Glutamatergic neuron (in vitro differentiated cells): ENCODE results near the gene PPP1R27. TPM values are rescaled to one million over a fixed set of nuclear protein-coding genes. Genes with fewer than 3 reads are reported as not detected.
A peak's percentile ranks its signal among the peaks of the same experiment; 100 is the strongest.

ENCODE experiments used
- DNase-seq: peaks from one replicate; pipeline ENCODE4 v3.0.0; 2022
- H3K27ac Mint-ChIP-seq: one replicate; pipeline ENCODE4 v1.8.0; 2020; ENCODE audit warnings: mild to moderate bottlenecking, mixed read lengths, inconsistent platforms; ENCODE audit not compliant: unreplicated experiment
- H3K27me3 Mint-ChIP-seq: one replicate; pipeline ENCODE4 v1.8.0; 2020; ENCODE audit warnings: mild to moderate bottlenecking, moderate library complexity, mixed read lengths, inconsistent platforms; ENCODE audit not compliant: unreplicated experiment
- H3K36me3 Mint-ChIP-seq: one replicate; pipeline ENCODE4 v1.8.0; 2020; ENCODE audit warnings: mild to moderate bottlenecking, mixed read lengths, inconsistent platforms; ENCODE audit not compliant: unreplicated experiment
- H3K4me1 Mint-ChIP-seq: one replicate; pipeline ENCODE4 v1.8.0; 2020; ENCODE audit warnings: mild to moderate bottlenecking, low read depth, mixed read lengths, inconsistent platforms; ENCODE audit not compliant: unreplicated experiment
- H3K4me3 Mint-ChIP-seq: one replicate; pipeline ENCODE4 v1.8.0; 2020; ENCODE audit warnings: mild to moderate bottlenecking, mixed read lengths, inconsistent platforms; ENCODE audit not compliant: unreplicated experiment
- H3K9me3 Mint-ChIP-seq: one replicate; pipeline ENCODE4 v1.8.0; 2020; ENCODE audit warnings: mild to moderate bottlenecking, moderate library complexity, mixed read lengths, inconsistent platforms; ENCODE audit not compliant: unreplicated experiment
- total RNA-seq: library from RNA; stranded (reverse); fragmentation: NEBNext Ultra II Directional; extraction: Animal tissue kit (Norgen Biotek cat#: 25700); gene quantifications from one replicate; pipeline ENCODE4 v1.2.1, GENCODE V29; 2021; ENCODE audit not compliant: unreplicated experiment
- TF ChIP-seq, protein P1 (sequence below): fragments of 200-600 bp; sonication (generic); IDR thresholded peaks from one replicate; pipeline ENCODE4 v1.5.0; 2021; ENCODE audit not compliant: partially characterized antibody, unreplicated experiment

Gene PPP1R27
- total RNA-seq, 1 donor from 2014 or later: 0.81 TPM

DNA sequence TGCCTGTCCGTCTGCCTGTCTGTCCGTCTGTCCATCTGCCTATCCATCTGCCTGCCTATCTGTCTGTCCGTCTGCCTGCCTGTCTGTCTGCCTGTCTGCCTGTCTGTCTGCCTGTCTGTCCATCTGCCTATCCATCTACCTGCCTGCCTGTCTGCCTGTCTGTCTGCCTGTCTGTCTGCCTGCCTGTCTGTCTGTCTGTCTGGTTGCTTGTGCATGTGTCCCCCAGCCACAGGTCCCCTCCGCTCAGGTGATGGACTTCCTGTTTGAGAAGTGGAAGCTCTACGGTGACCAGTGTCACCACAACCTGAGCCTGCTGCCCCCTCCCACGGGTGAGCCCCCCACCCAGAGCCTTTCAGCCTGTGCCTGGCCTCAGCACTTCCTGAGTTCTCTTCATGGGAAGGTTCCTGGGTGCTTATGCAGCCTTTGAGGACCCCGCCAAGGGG is 25.3 kb downstream of the PPP1R27 start:
- Mint-ChIP-seq H3K36me3 (peaks cover 8% of the 10 kb centered on the region), H3K9me3 (peaks cover 9% of the 10 kb centered on the region), H3K27ac (peak overlapping the region; percentile 97), H3K4me3 (peak overlapping the region; percentile 74), H3K27me3 (peaks cover 10% of the 10 kb centered on the region), H3K4me1 (peaks cover 7% of the 10 kb centered on the region)
- no peak for DNase-seq
- TF ChIP-seq, protein P1, sequence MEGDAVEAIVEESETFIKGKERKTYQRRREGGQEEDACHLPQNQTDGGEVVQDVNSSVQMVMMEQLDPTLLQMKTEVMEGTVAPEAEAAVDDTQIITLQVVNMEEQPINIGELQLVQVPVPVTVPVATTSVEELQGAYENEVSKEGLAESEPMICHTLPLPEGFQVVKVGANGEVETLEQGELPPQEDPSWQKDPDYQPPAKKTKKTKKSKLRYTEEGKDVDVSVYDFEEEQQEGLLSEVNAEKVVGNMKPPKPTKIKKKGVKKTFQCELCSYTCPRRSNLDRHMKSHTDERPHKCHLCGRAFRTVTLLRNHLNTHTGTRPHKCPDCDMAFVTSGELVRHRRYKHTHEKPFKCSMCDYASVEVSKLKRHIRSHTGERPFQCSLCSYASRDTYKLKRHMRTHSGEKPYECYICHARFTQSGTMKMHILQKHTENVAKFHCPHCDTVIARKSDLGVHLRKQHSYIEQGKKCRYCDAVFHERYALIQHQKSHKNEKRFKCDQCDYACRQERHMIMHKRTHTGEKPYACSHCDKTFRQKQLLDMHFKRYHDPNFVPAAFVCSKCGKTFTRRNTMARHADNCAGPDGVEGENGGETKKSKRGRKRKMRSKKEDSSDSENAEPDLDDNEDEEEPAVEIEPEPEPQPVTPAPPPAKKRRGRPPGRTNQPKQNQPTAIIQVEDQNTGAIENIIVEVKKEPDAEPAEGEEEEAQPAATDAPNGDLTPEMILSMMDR: no peak

- Mint-ChIP-seq H3K27me3 (peaks cover 10% of the 10 kb centered on the region), H3K9me3 (peaks cover 9% of the 10 kb centered on the region), H3K27ac (peak overlapping the region; percentile 97), H3K4me1 (peaks cover 7% of the 10 kb centered on the region), H3K36me3 (peaks cover 8% of the 10 kb centered on the region), H3K4me3 (peak overlapping the region; percentile 74)
- no peak for DNase-seq
- TF ChIP-seq, protein P1: no peak
Observed at GRCh38 chr17:81808778-81809555, 25.9 kb downstream of the PPP1R27 start.

- H3K36me3 Mint-ChIP-seq: peaks cover 8% of the 10 kb centered on the region
- no peak overlapping the region for H3K4me3 Mint-ChIP-seq
- DNase-seq: no peak
- TF ChIP-seq, protein P1: no peak
- H3K27ac Mint-ChIP-seq: no peak overlapping the region
- H3K27me3 Mint-ChIP-seq: peaks cover 14% of the 10 kb centered on the region
- H3K9me3 Mint-ChIP-seq: peaks cover 9% of the 10 kb centered on the region
- peaks cover 7% of the 10 kb centered on the region for H3K4me1 Mint-ChIP-seq
Observed at GRCh38 chr17:81807839-81808238, 27.0 kb downstream of the PPP1R27 start.

GRCh38 chr17:81807210-81807719 is 27.6 kb downstream of the PPP1R27 start:
- no peak overlapping the region for H3K27ac Mint-ChIP-seq
- DNase-seq: no peak
- H3K27me3 Mint-ChIP-seq: peaks cover 20% of the 10 kb centered on the region
- no peak overlapping the region for H3K4me3 Mint-ChIP-seq
- TF ChIP-seq, protein P1: no peak
- H3K36me3 Mint-ChIP-seq: peaks cover 8% of the 10 kb centered on the region
- H3K9me3 Mint-ChIP-seq: peaks cover 9% of the 10 kb centered on the region
- H3K4me1 Mint-ChIP-seq: peaks cover 7% of the 10 kb centered on the region
